HG03432 (cell line): ENCODE data around the gene DMXL2.
"Not testable (repeated sequence)": the region's sequence is repeated elsewhere in the genome, so short reads cannot be mapped to it uniquely, and the experiment has no call there.

Experiments
- ATAC-seq: cut with Tn5 transposase; IDR thresholded peaks from one replicate; pipeline ENCODE4 v1.9.1; 2021; ENCODE audit warnings: mild to moderate bottlenecking, moderate library complexity; ENCODE audit not compliant: unreplicated experiment

Gene DMXL2

GRCh38 chr15:51496246-51496645 is 126.3 kb downstream of the DMXL2 start:
- ATAC-seq, result no peak

- ATAC-seq, result no peak
These were observed 127.9 kb downstream of the DMXL2 start for GRCh38 chr15:51494411-51495314.

GRCh38 chr15:51493892-51494291 is 128.7 kb downstream of the DMXL2 start:
- ATAC-seq, result no peak

GRCh38 chr15:51492528-51492927 is 130.0 kb downstream of the DMXL2 start:
- ATAC-seq, result no peak

GRCh38 chr15:51491941-51492340 is 130.6 kb downstream of the DMXL2 start:
- no peak for ATAC-seq

- ATAC-seq, result no peak
These were observed 137.8 kb downstream of the DMXL2 start for GRCh38 chr15:51484781-51485180.

- ATAC-seq, result no peak
These were observed 138.6 kb downstream of the DMXL2 start for GRCh38 chr15:51483985-51484384.

GRCh38 chr15:51483520-51483919 is 139.1 kb downstream of the DMXL2 start:
- no peak for ATAC-seq

- no peak for ATAC-seq
These were observed 146.8 kb downstream of the DMXL2 start for GRCh38 chr15:51475736-51476135.

- no peak for ATAC-seq
These were observed 152.1 kb downstream of the DMXL2 start for GRCh38 chr15:51470512-51470911.

GRCh38 chr15:51460796-51461195 is 161.8 kb downstream of the DMXL2 start:
- no peak for ATAC-seq

- no peak for ATAC-seq
These were observed 172.6 kb downstream of the DMXL2 start for GRCh38 chr15:51450001-51450400.

- no peak for ATAC-seq
These were observed 173.8 kb downstream of the DMXL2 start for GRCh38 chr15:51448622-51449399.

GRCh38 chr15:51447855-51448621 is 174.5 kb downstream of the DMXL2 start:
- ATAC-seq, result no peak

GRCh38 chr15:51446029-51446744 is 176.4 kb downstream of the DMXL2 start:
- ATAC-seq, result not testable (repeated sequence)

GRCh38 chr15:51444807-51445206 is 177.8 kb downstream of the DMXL2 start:
- no peak for ATAC-seq

- ATAC-seq, result no peak
These were observed 178.5 kb downstream of the DMXL2 start for GRCh38 chr15:51444112-51444511.

- ATAC-seq, result no peak
These were observed 179.2 kb downstream of the DMXL2 start for GRCh38 chr15:51443282-51443914.

- no peak for ATAC-seq
These were observed 184.0 kb downstream of the DMXL2 start for GRCh38 chr15:51438526-51438925.

- no peak for ATAC-seq
These were observed 197.0 kb downstream of the DMXL2 start for GRCh38 chr15:51425517-51426040.
